GM12873 (cell line): ENCODE data around the gene HOMER2.

Experiments used
- CTCF ChIP-seq: IDR thresholded peaks from 2 replicates; pipeline ENCODE4 v1.5.1; 2012; ENCODE audit warnings: low read depth, mild to moderate bottlenecking, moderate library complexity, low read length, control low read depth; ENCODE audit not compliant: insufficient read depth; ENCODE audit errors: missing control alignments

Gene HOMER2

GRCh38 chr15:82832601-82833361 is 119.7 kb downstream of the HOMER2 start:
- TF ChIP-seq CTCF: no peak

- no peak for TF ChIP-seq CTCF
These were observed 120.5 kb downstream of the HOMER2 start for GRCh38 chr15:82831894-82832600.

- TF ChIP-seq CTCF: no peak
These were observed 121.9 kb downstream of the HOMER2 start for GRCh38 chr15:82830427-82831173.

- TF ChIP-seq CTCF: no peak
These were observed 123.3 kb downstream of the HOMER2 start for GRCh38 chr15:82829234-82829633.

- TF ChIP-seq CTCF: no peak
These were observed 124.4 kb downstream of the HOMER2 start for GRCh38 chr15:82828075-82828474.

- TF ChIP-seq CTCF: no peak
These were observed 129.5 kb downstream of the HOMER2 start for GRCh38 chr15:82823049-82823448.

- TF ChIP-seq CTCF: no peak
These were observed 132.4 kb downstream of the HOMER2 start for GRCh38 chr15:82820128-82820527.
